GM12878 (cell line): ENCODE results near the gene IL20RB. TPM values are rescaled to one million over a fixed set of nuclear protein-coding genes. Genes with fewer than 3 reads are reported as not detected.

Experiments
- BACH1 ChIP-seq: fragments of 450-650 bp; IDR thresholded peaks from 2 replicates; pipeline ENCODE4 v1.6.1; 2017; ENCODE audit warnings: mild to moderate bottlenecking, borderline replicate concordance
- GABPA ChIP-seq: IDR thresholded peaks from 2 replicates; pipeline ENCODE4 v1.6.1; 2014; ENCODE audit warnings: antibody characterized with exemption, low read depth, mild to moderate bottlenecking, inconsistent platforms
- HDGF ChIP-seq: fragments of 450-650 bp; IDR thresholded peaks from 2 replicates; pipeline ENCODE4 v1.6.1; 2016; ENCODE audit warnings: antibody characterized with exemption
- MYB ChIP-seq: fragments of 150-350 bp; IDR thresholded peaks from 2 replicates; pipeline ENCODE4 v1.6.1; 2014; ENCODE audit warnings: mild to moderate bottlenecking, low read depth, low read length, borderline replicate concordance
- NBN ChIP-seq: fragments of 450-650 bp; IDR thresholded peaks from 2 replicates; pipeline ENCODE4 v1.6.1; 2016
- NKRF ChIP-seq: fragments of 450-650 bp; conservative IDR thresholded peaks from 2 replicates; pipeline ENCODE4 v1.6.1; 2017; ENCODE audit warnings: mild to moderate bottlenecking, moderate library complexity
- RCOR1 ChIP-seq: conservative IDR thresholded peaks from 2 replicates; pipeline ENCODE4 v1.6.1; 2012; ENCODE audit warnings: low read depth, low read length, improper control_type of control experiment
- RUNX3 ChIP-seq: IDR thresholded peaks from 2 replicates; pipeline ENCODE4 v1.6.1; 2012; ENCODE audit warnings: low read length, inconsistent platforms
- SP1 ChIP-seq: IDR thresholded peaks from one replicate; pipeline ENCODE4 v1.6.1; 2011; ENCODE audit warnings: low read depth, low read length
- SREBF1 ChIP-seq: IDR thresholded peaks from 2 replicates; pipeline ENCODE4 v1.6.1; 2012; ENCODE audit warnings: mild to moderate bottlenecking, low read length
- SREBF2 ChIP-seq: IDR thresholded peaks from 2 replicates; pipeline ENCODE4 v1.6.1; 2012; ENCODE audit warnings: mild to moderate bottlenecking, low read length
- SRF ChIP-seq, 2 experiments: IDR thresholded peaks; 2 replicates each; pipeline ENCODE4 v1.6.1; 2011; ENCODE audit warnings: low read depth in 2 of 2, low read length in 2 of 2, mild to moderate bottlenecking in 1 of 2, moderate library complexity in 1 of 2
- TAF1 ChIP-seq: IDR thresholded peaks from 2 replicates; pipeline ENCODE4 v1.6.1; 2011; ENCODE audit warnings: mild to moderate bottlenecking, low read depth, low read length, borderline replicate concordance
- ZBTB4 ChIP-seq: fragments of 450-650 bp; formaldehyde crosslinking; IDR thresholded peaks from 2 replicates; pipeline ENCODE4 v1.4.0; 2022; ENCODE audit warnings: mild to moderate bottlenecking, moderate library complexity
- ZSCAN29 ChIP-seq: fragments of 450-650 bp; IDR thresholded peaks from 2 replicates; pipeline ENCODE4 v1.6.1; 2017; ENCODE audit warnings: mild to moderate bottlenecking, moderate library complexity
- polyA plus RNA-seq, 11 experiments: library from polyadenylated mRNA; depleted of rRNA in 4 of 11; unstranded in 6 of 11; stranded (reverse) in 5 of 11; fragments of >200 nt; fragmentation: Nextera tagmentation in 4 of 11; fragmentation: Illumina TruSeq in 1 of 11; extraction: Ambion mirVana in 4 of 11; extraction: Trizol in 1 of 11; gene quantifications; 1 replicate in 1 of 11; 2 replicates in 10 of 11; pipeline versions ENCODE4 v1.2.1 to v1.2.3, GENCODE V29; 2011 to 2016; ENCODE audit warnings: inconsistent platforms in 2 of 11, missing spikeins in 2 of 11, low read depth in 1 of 11
- total RNA-seq, 4 experiments: library from RNA; depleted of rRNA in 3 of 4; stranded (reverse); fragments of >200 nt in 3 of 4; fragmentation: Illumina TruSeq in 1 of 4; extraction: Trizol in 1 of 4; gene quantifications; 2 replicates each; pipeline versions ENCODE4 v1.2.1 to v1.2.3, GENCODE V29; 2013 to 2021
- TF ChIP-seq, protein P1 (sequence below): fragments of 150-350 bp; IDR thresholded peaks from 2 replicates; pipeline ENCODE4 v1.6.1; 2016; ENCODE audit warnings: low read depth, low read length
- TF ChIP-seq, protein P2 (sequence below): fragments of 450-650 bp; IDR thresholded peaks from 2 replicates; pipeline ENCODE4 v1.6.1; 2016; ENCODE audit warnings: mild to moderate bottlenecking
- TF ChIP-seq, protein P3 (sequence below): fragments of 450-650 bp; IDR thresholded peaks from 2 replicates; pipeline ENCODE4 v1.6.1; 2017; ENCODE audit warnings: low read depth, mild to moderate bottlenecking, moderate library complexity

The IL20RB gene
- total and polyA plus RNA-seq, 10 of the 15 experiments (the other 5 are each of a cell fraction or from before 2014, with no cell fraction given) = 0.21 to 1.1 (median 0.54) TPM

- TF ChIP-seq NKRF = no peak
- TF ChIP-seq NBN = peak; percentile 40; the same call in 1 of the 2 replicates
- no peak for TF ChIP-seq SRF (IDR thresholded peaks at IDR 0.05; ENCODE audit: low read depth in 2 of 2, low read length in 2 of 2)
- TF ChIP-seq, protein P1, sequence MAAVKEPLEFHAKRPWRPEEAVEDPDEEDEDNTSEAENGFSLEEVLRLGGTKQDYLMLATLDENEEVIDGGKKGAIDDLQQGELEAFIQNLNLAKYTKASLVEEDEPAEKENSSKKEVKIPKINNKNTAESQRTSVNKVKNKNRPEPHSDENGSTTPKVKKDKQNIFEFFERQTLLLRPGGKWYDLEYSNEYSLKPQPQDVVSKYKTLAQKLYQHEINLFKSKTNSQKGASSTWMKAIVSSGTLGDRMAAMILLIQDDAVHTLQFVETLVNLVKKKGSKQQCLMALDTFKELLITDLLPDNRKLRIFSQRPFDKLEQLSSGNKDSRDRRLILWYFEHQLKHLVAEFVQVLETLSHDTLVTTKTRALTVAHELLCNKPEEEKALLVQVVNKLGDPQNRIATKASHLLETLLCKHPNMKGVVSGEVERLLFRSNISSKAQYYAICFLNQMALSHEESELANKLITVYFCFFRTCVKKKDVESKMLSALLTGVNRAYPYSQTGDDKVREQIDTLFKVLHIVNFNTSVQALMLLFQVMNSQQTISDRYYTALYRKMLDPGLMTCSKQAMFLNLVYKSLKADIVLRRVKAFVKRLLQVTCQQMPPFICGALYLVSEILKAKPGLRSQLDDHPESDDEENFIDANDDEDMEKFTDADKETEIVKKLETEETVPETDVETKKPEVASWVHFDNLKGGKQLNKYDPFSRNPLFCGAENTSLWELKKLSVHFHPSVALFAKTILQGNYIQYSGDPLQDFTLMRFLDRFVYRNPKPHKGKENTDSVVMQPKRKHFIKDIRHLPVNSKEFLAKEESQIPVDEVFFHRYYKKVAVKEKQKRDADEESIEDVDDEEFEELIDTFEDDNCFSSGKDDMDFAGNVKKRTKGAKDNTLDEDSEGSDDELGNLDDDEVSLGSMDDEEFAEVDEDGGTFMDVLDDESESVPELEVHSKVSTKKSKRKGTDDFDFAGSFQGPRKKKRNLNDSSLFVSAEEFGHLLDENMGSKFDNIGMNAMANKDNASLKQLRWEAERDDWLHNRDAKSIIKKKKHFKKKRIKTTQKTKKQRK = no peak
- no peak for TF ChIP-seq ZSCAN29
- no peak for TF ChIP-seq ZBTB4
- no peak for TF ChIP-seq SREBF1
- TF ChIP-seq SREBF2 = no peak
- TF ChIP-seq SP1 = no peak
- no peak; the same call in 1 of the 2 replicates for TF ChIP-seq RCOR1
- TF ChIP-seq BACH1 = no peak
- no peak for TF ChIP-seq HDGF
- TF ChIP-seq TAF1 = no peak
- TF ChIP-seq RUNX3 = peak; percentile 49; the same call in 1 of the 2 replicates
- no peak for TF ChIP-seq MYB
- no peak for TF ChIP-seq GABPA
- TF ChIP-seq, protein P2, sequence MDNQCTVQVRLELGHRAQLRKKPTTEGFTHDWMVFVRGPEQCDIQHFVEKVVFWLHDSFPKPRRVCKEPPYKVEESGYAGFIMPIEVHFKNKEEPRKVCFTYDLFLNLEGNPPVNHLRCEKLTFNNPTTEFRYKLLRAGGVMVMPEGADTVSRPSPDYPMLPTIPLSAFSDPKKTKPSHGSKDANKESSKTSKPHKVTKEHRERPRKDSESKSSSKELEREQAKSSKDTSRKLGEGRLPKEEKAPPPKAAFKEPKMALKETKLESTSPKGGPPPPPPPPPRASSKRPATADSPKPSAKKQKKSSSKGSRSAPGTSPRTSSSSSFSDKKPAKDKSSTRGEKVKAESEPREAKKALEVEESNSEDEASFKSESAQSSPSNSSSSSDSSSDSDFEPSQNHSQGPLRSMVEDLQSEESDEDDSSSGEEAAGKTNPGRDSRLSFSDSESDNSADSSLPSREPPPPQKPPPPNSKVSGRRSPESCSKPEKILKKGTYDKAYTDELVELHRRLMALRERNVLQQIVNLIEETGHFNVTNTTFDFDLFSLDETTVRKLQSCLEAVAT = no peak
- TF ChIP-seq, protein P3, sequence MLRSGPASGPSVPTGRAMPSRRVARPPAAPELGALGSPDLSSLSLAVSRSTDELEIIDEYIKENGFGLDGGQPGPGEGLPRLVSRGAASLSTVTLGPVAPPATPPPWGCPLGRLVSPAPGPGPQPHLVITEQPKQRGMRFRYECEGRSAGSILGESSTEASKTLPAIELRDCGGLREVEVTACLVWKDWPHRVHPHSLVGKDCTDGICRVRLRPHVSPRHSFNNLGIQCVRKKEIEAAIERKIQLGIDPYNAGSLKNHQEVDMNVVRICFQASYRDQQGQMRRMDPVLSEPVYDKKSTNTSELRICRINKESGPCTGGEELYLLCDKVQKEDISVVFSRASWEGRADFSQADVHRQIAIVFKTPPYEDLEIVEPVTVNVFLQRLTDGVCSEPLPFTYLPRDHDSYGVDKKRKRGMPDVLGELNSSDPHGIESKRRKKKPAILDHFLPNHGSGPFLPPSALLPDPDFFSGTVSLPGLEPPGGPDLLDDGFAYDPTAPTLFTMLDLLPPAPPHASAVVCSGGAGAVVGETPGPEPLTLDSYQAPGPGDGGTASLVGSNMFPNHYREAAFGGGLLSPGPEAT = peak; percentile 48; the same call in 1 of the 2 replicates
Measured at GRCh38 chr3:137013951-137014688, 56.3 kb downstream of the IL20RB start (continued).
